T-helper 2 cell (primary cell): ENCODE results near the gene SURF4.
"Not testable (repeated sequence)": the region's sequence is repeated elsewhere in the genome, so short reads cannot be mapped to it uniquely, and the experiment has no call there.

Experiments used
- DNase-seq, 5 experiments: peaks; one replicate each; pipeline versions ENCODE4 v3.0.0 to v3.0.0-alpha.2; 2012 to 2022

The SURF4 gene

GRCh38 chr9:133331641-133332380 lies 44.0 kb downstream of the SURF4 start:
- no peak for DNase-seq

GRCh38 chr9:133331221-133331620 lies 44.6 kb downstream of the SURF4 start:
- no peak for DNase-seq

- DNase-seq = not testable (repeated sequence)
Measured at GRCh38 chr9:133329306-133330156, 46.3 kb downstream of the SURF4 start.

GRCh38 chr9:133327834-133328484 lies 47.9 kb downstream of the SURF4 start:
- no peak for DNase-seq

GRCh38 chr9:133327021-133327420 lies 48.8 kb downstream of the SURF4 start:
- DNase-seq = not testable (repeated sequence)

GRCh38 chr9:133323991-133324703 lies 51.7 kb downstream of the SURF4 start:
- no peak for DNase-seq

- no peak for DNase-seq
Measured at GRCh38 chr9:133323211-133323610, 52.6 kb downstream of the SURF4 start.

GRCh38 chr9:133322701-133323100 lies 53.2 kb downstream of the SURF4 start:
- no peak for DNase-seq

- no peak for DNase-seq
Measured at GRCh38 chr9:133321411-133321935, 54.4 kb downstream of the SURF4 start.

- no peak for DNase-seq
Measured at GRCh38 chr9:133320421-133320881, 55.4 kb downstream of the SURF4 start.

GRCh38 chr9:133317551-133317950 lies 58.3 kb downstream of the SURF4 start:
- DNase-seq = not testable (repeated sequence)

GRCh38 chr9:133315997-133316396 lies 59.9 kb downstream of the SURF4 start:
- DNase-seq = no peak
